Measurements from ENCODE around the gene GFM2. TPM values are rescaled to one million over a fixed set of nuclear protein-coding genes. Genes with fewer than 3 reads are reported as not detected.
A peak's percentile ranks its signal among the peaks of the same experiment; 100 is the strongest.

GFM2 gene
- total RNA-seq: 10 to 100 TPM; 11.9 to 27.9 (median 19.1) TPM
- total RNA-seq (2013): 38.4 TPM

- Mint-ChIP-seq H3K27ac (peak within 1 kb of the TSS; percentile 96 to 98), H3K4me3 (peak within 1 kb of the TSS; percentile 99), H3K27me3 (ENCODE audit: low read depth in 2 of 2) (no peaks in the 10 kb centered on the region), H3K9me3 (no peaks in the 10 kb centered on the region), H3K4me1 (peaks cover 27 to 40% of the 10 kb centered on the region in 2 donors), H3K36me3 (peaks cover 6% of the 10 kb centered on the region)
- Histone ChIP-seq H3K36me3 (ENCODE audit: control insufficient read depth, insufficient read depth, low read length) (peaks cover 20% of the 10 kb centered on the region), H3K27me3 (ENCODE audit: control insufficient read depth, insufficient read depth, low read length) (no peaks in the 10 kb centered on the region), H3K9me3 (ENCODE audit: control insufficient read depth, insufficient read depth, low read length) (no peaks in the 10 kb centered on the region), H3K4me1 (ENCODE audit: control insufficient read depth, insufficient read depth, low read length) (peaks cover 16% of the 10 kb centered on the region), H3K4me3 (ENCODE audit: low read length) (peak within 1 kb of the TSS; percentile 94), H3K27ac (ENCODE audit: low read length) (peak within 1 kb of the TSS; percentile 67)
- DNase-seq (peak; percentile 90 to 96), ATAC-seq (peak; percentile 90 to 97 (median 95))
- under 1% methylated on average over 54 of the region's 54 CpGs for WGBS (ENCODE audit: insufficient coverage)
- intact Hi-C loops (cut with micrococcal nuclease): loop anchor here (1.0 to 10.0 kb wide), 7 partner anchors 82 to 1488 kb away; partner anchors contain the start of genes ANKRA2, FAM169A, HEXB and HMGCR
- TF ChIP-seq CTCF (IDR thresholded peaks at IDR 0.05): no peak
Measured at GRCh38 chr5:74766849-74767578, at the start of gene GFM2, which contains the start of gene NSA2. Gene GFM2, minus strand, starts transcription at chr5:74767117. Its CDS starts 3,375 bp downstream, at chr5:74763742. Gene NSA2, plus strand, starts transcription at chr5:74767249. Its CDS starts 112 bp downstream, at chr5:74767361.

GRCh38 chr5:74810915-74811314 is 44.0 kb upstream of the GFM2 start:
- Histone ChIP-seq H3K27ac (ENCODE audit: low read length) (no peak overlapping the region), H3K9me3 (ENCODE audit: control insufficient read depth, insufficient read depth, low read length) (no peaks in the 10 kb centered on the region), H3K27me3 (ENCODE audit: control insufficient read depth, insufficient read depth, low read length) (no peaks in the 10 kb centered on the region), H3K4me3 (ENCODE audit: low read length) (no peak overlapping the region), H3K4me1 (ENCODE audit: control insufficient read depth, insufficient read depth, low read length) (no peaks in the 10 kb centered on the region), H3K36me3 (ENCODE audit: control insufficient read depth, insufficient read depth, low read length) (no peaks in the 10 kb centered on the region)
- ATAC-seq: no peak
- no peak for TF ChIP-seq CTCF (IDR thresholded peaks at IDR 0.05)
- no peak for DNase-seq
- peaks cover 2 to 17% of the 10 kb centered on the region in 2 donors for H3K4me1 Mint-ChIP-seq
- H3K4me3 Mint-ChIP-seq: no peak overlapping the region
- no peak overlapping the region for H3K27ac Mint-ChIP-seq
- H3K27me3 Mint-ChIP-seq (ENCODE audit: low read depth in 2 of 2): no peaks in the 10 kb centered on the region
- no peaks in the 10 kb centered on the region for H3K9me3 Mint-ChIP-seq
- no peaks in the 10 kb centered on the region for H3K36me3 Mint-ChIP-seq
- intact Hi-C loops (cut with micrococcal nuclease): no loop called here
- 87% methylated on average over 3 of the region's 4 CpGs for WGBS (ENCODE audit: insufficient coverage)

GRCh38 chr5:74801941-74802340 is 35.0 kb upstream of the GFM2 start:
- H3K9me3 ChIP-seq (ENCODE audit: control insufficient read depth, insufficient read depth, low read length): no peaks in the 10 kb centered on the region
- no peak overlapping the region for H3K27ac ChIP-seq (ENCODE audit: low read length)
- H3K27me3 Mint-ChIP-seq (ENCODE audit: low read depth in 2 of 2): no peaks in the 10 kb centered on the region
- no peaks in the 10 kb centered on the region for H3K9me3 Mint-ChIP-seq
- H3K36me3 ChIP-seq (ENCODE audit: control insufficient read depth, insufficient read depth, low read length): peaks cover 3% of the 10 kb centered on the region
- H3K27ac Mint-ChIP-seq: peak overlapping the region in 1 of 2 donors; percentile 3
- intact Hi-C loops (cut with micrococcal nuclease): no loop called here
- H3K36me3 Mint-ChIP-seq: no peaks in the 10 kb centered on the region
- H3K4me1 Mint-ChIP-seq: peaks cover 4 to 7% of the 10 kb centered on the region in 2 donors
- DNase-seq (no peak), ATAC-seq (no peak)
- no peak overlapping the region for H3K4me3 ChIP-seq (ENCODE audit: low read length)
- H3K27me3 ChIP-seq (ENCODE audit: control insufficient read depth, insufficient read depth, low read length): no peaks in the 10 kb centered on the region
- no peaks in the 10 kb centered on the region for H3K4me1 ChIP-seq (ENCODE audit: control insufficient read depth, insufficient read depth, low read length)
- no peak overlapping the region for H3K4me3 Mint-ChIP-seq
- WGBS (ENCODE audit: insufficient coverage): 45% methylated on average over 1 of the region's 1 CpG
- no peak for TF ChIP-seq CTCF (IDR thresholded peaks at IDR 0.05)
